ENCODE results near the gene ZNF420. TPM values are rescaled to one million over a fixed set of nuclear protein-coding genes. Genes with fewer than 3 reads are reported as not detected.

Gene ZNF420
- total RNA-seq, 1 experiment from 2014 or later: 9.8 TPM

DNA sequence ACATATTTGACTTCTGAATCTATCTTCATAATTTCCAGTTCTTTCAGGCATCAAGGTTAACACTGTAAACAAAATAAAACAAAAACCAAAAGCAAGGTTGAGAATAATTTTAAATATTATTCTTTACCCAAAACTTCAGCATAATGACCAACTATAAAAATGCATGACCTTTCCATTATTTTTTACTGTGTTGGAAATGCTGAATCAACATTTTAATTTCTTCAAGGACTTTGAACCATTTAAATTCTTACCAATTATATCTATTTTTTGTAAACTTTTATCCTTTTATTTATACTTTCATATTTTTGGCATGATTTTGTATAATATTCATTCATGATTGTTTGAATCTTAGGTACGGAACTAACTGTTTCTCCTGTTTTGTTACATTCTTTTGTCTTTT, 87.4 kb downstream of the ZNF420 start:
- Histone ChIP-seq H2AK5ac (ENCODE audit: insufficient read length, low read length) (no peak overlapping the region), H3K27ac (ENCODE audit: insufficient read length, low read depth, low read length) (no peak overlapping the region), H3K23me2 (ENCODE audit: insufficient read length, low read depth, low read length, poor library complexity, severe bottlenecking) (no peaks in the 10 kb centered on the region), H3K4me2 (ENCODE audit: insufficient read depth, insufficient read length, low read length) (no peak overlapping the region), H2AFZ (ENCODE audit: low read length) (no peak overlapping the region), H3T11ph (ENCODE audit: low read length) (no peak overlapping the region), H2BK120ac (ENCODE audit: low read depth, low read length, poor library complexity, severe bottlenecking) (no peak overlapping the region), H3K4me1 (ENCODE audit: insufficient read depth, low read length) (no peaks in the 10 kb centered on the region), H3K79me2 (ENCODE audit: insufficient read depth, low read length) (no peaks in the 10 kb centered on the region), H3K56ac (ENCODE audit: insufficient read length, low read depth, low read length) (no peak overlapping the region), H2BK20ac (ENCODE audit: low read depth, low read length, poor library complexity, severe bottlenecking) (no peak overlapping the region), H3K79me1 (ENCODE audit: insufficient read depth, low read depth, low read length, poor library complexity, severe bottlenecking) (no peaks in the 10 kb centered on the region), H3K27me3 (ENCODE audit: insufficient read depth, low read length) (no peaks in the 10 kb centered on the region), H3K4ac (ENCODE audit: low read depth, low read length) (no peak overlapping the region), H3K9me3 (ENCODE audit: control insufficient read depth, low read depth, low read length) (peaks cover 9% of the 10 kb centered on the region), H4K91ac (ENCODE audit: insufficient read length, low read depth, low read length) (no peak overlapping the region), H3K23ac (ENCODE audit: insufficient read length, low read depth, low read length) (no peak overlapping the region), H3K14ac (ENCODE audit: insufficient read depth, low read length) (no peak overlapping the region), H2BK15ac (ENCODE audit: low read depth, low read length) (no peak overlapping the region), H2BK12ac (ENCODE audit: insufficient read length, low read depth, low read length) (no peak overlapping the region), H4K8ac (replicated peaks; ENCODE audit: insufficient read length, low read depth, low read length) (no peak overlapping the region), H4K5ac (ENCODE audit: insufficient read length, low read depth, low read length) (no peak overlapping the region), H4K20me1 (ENCODE audit: control insufficient read depth, insufficient read depth, insufficient read length) (no peaks in the 10 kb centered on the region), H2BK5ac (ENCODE audit: insufficient read length, low read length) (no peak overlapping the region), H3K9ac (ENCODE audit: extremely low read depth, insufficient read length, low read length) (no peak overlapping the region), H3K18ac (ENCODE audit: insufficient read length, low read depth, low read length) (no peak overlapping the region)
- H3K4me3 Mint-ChIP-seq: no peak overlapping the region
- peaks cover 82 to 91% (median 85%) of the 10 kb centered on the region in 3 experiments for H3K36me3 Mint-ChIP-seq (ENCODE audit: insufficient read depth in 1 of 3, low read depth in 3 of 3)
- peaks cover 64 to 78% of the 10 kb centered on the region in 2 experiments for H3K9me3 Mint-ChIP-seq
- no CpG with 5 or more reads among the region's 1 CpG for WGBS (ENCODE audit: extremely low coverage, insufficient read length, low lambda C conversion rate)
- TF ChIP-seq, protein P1, sequence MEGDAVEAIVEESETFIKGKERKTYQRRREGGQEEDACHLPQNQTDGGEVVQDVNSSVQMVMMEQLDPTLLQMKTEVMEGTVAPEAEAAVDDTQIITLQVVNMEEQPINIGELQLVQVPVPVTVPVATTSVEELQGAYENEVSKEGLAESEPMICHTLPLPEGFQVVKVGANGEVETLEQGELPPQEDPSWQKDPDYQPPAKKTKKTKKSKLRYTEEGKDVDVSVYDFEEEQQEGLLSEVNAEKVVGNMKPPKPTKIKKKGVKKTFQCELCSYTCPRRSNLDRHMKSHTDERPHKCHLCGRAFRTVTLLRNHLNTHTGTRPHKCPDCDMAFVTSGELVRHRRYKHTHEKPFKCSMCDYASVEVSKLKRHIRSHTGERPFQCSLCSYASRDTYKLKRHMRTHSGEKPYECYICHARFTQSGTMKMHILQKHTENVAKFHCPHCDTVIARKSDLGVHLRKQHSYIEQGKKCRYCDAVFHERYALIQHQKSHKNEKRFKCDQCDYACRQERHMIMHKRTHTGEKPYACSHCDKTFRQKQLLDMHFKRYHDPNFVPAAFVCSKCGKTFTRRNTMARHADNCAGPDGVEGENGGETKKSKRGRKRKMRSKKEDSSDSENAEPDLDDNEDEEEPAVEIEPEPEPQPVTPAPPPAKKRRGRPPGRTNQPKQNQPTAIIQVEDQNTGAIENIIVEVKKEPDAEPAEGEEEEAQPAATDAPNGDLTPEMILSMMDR (conservative IDR thresholded peaks at IDR 0.05): no peak
- DNase-seq: no peak
- H3K27ac Mint-ChIP-seq: no peak overlapping the region
- H3K27me3 Mint-ChIP-seq (ENCODE audit: low read depth): no peaks in the 10 kb centered on the region
- no peaks in the 10 kb centered on the region for H3K4me1 Mint-ChIP-seq
